Esophagus (tissue), 2 donors: ENCODE data around the gene UBASH3A. TPM values are rescaled to one million over a fixed set of nuclear protein-coding genes. Genes with fewer than 3 reads are reported as not detected.

Experiments
- H3K27ac ChIP-seq, 2 donors: one replicate each; pipeline ENCODE4 v1.5.1; 2013; ENCODE audit warnings: low read depth in 2 of 2, mild to moderate bottlenecking in 2 of 2, inconsistent platforms in 1 of 2, low read length in 1 of 2, moderate library complexity in 1 of 2
- H3K27me3 ChIP-seq, 2 donors: one replicate each; pipeline ENCODE4 v1.6.1; 2013; ENCODE audit warnings: low read length in 2 of 2, control low read depth in 1 of 2, mild to moderate bottlenecking in 1 of 2; ENCODE audit not compliant: insufficient read depth in 2 of 2, control insufficient read depth in 1 of 2
- H3K36me3 ChIP-seq, 2 donors: one replicate each; pipeline ENCODE4 v1.6.1; 2013; ENCODE audit warnings: low read length in 1 of 2; ENCODE audit not compliant: control insufficient read depth in 2 of 2, insufficient read depth in 2 of 2
- H3K4me1 ChIP-seq, 2 donors: one replicate each; pipeline ENCODE4 v1.6.1; 2013; ENCODE audit warnings: low read length in 1 of 2; ENCODE audit not compliant: control insufficient read depth in 2 of 2, insufficient read depth in 2 of 2
- H3K4me3 ChIP-seq, 2 donors: one replicate each; pipeline ENCODE4 v1.5.1; 2013; ENCODE audit warnings: low read length in 2 of 2, mild to moderate bottlenecking in 2 of 2, low read depth in 1 of 2, moderate library complexity in 1 of 2
- H3K9me3 ChIP-seq, 2 donors: one replicate each; pipeline ENCODE4 v1.6.1; 2013; ENCODE audit warnings: mild to moderate bottlenecking in 2 of 2, low read depth in 1 of 2, low read length in 1 of 2, moderate library complexity in 1 of 2; ENCODE audit not compliant: control insufficient read depth in 2 of 2, insufficient read depth in 1 of 2
- WGBS, 2 donors: extraction: QIAGEN DNeasy Blood & Tissue Kit; methylation state at CpG; one replicate each; pipeline ENCODE4 v1.1.7; 2013; 5-methylcytosine and 5-hydroxymethylcytosine counted together
- polyA plus RNA-seq, 2 donors: library from polyadenylated mRNA; stranded (reverse); fragments of 200-250 nt; gene quantifications; one replicate each; pipeline ENCODE4 v1.2.3, GENCODE V29; 2013
- donor health status: healthy with polysubstance abuse.
- donor health status: Bipolar disorder and iron deficiency.

The UBASH3A gene
- polyA plus RNA-seq, 2 donors, result 0.46 to 0.59 TPM

DNA sequence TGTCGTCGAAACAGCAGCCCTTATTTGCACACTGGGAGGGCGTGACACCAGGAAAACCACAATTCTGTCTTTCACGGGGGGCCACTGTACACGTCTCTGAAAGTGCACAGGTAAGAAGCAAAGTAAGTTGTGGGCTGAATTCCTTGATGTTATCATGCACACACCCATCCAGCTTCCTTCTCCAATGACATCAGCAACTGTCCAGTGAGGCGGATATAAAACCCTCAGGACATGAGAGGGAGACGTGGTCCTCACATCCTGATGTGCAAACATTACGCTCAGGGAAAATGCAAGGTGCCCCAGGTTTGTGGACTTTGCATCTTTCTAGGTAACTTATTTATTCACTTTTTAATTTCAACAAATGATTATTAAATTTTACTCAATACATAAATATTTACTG is 40.4 kb upstream of the UBASH3A start:
- 61 to 72% methylated on average over 8 of the region's 8 CpGs for WGBS, 2 donors
- no peaks in the 10 kb centered on the region for H3K36me3 ChIP-seq
- H3K4me3 ChIP-seq, result no peak overlapping the region
- H3K9me3 ChIP-seq, result peaks cover 0 to 10% of the 10 kb centered on the region in 2 donors
- no peaks in the 10 kb centered on the region for H3K27me3 ChIP-seq
- no peak overlapping the region for H3K27ac ChIP-seq
- no peaks in the 10 kb centered on the region for H3K4me1 ChIP-seq

DNA sequence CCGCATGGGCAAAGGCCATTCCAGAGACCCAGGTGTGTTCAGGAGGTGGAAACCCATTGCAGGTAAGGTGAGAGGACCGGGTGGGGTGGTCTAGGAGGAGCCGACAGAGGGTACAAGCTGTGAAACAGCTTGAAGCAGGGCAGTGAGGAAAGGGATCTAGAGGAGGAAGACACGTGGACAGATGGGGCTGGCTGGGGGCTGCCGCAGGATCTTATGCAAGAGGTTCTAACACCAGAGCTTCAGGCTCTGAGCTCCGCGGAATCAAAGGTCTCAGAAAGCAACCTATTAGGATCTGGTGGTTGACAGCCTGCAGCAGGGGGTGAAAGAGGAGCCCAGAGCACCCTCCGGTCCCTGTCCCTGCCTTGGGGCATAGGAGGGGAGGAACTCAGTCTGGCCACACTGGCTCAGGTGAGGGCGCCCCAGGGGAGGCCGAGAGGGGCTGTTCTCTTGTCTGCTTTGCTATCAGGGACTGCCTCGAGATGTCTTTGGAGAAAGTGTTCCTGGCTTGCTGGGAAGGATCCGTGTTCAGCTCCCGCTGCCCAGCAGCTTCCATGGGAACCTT is 39.3 kb upstream of the UBASH3A start:
- Histone ChIP-seq H3K4me1 (no peaks in the 10 kb centered on the region), H3K9me3 (peaks cover 0 to 6% of the 10 kb centered on the region in 2 donors), H3K27me3 (no peaks in the 10 kb centered on the region), H3K4me3 (no peak overlapping the region), H3K27ac (no peak overlapping the region), H3K36me3 (no peaks in the 10 kb centered on the region)
- 80% methylated on average over 13 of the region's 13 CpGs for WGBS, 2 donors

DNA sequence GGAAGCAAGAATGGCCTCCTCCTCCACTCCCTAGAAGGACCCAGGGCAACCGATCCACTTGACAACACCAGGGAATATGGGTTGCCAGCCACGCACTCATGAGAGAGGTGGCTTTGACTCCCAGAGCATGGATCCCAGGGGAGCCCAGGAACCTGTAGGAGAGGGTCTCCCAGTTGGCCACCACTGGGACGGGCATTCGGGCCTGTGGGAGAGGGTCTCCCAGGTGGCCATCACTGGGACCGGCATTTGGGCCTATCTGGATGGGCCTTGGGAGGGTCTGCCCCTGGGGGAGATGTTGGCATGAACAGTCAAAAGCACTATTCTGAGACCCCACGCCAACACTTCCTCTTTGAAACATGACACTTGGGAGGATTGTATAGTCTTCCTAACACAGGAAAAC is 37.9 kb upstream of the UBASH3A start:
- Histone ChIP-seq H3K36me3 (no peaks in the 10 kb centered on the region), H3K4me3 (no peak overlapping the region), H3K27me3 (no peaks in the 10 kb centered on the region), H3K9me3 (no peaks in the 10 kb centered on the region), H3K4me1 (no peaks in the 10 kb centered on the region), H3K27ac (no peak overlapping the region)
- 74 to 78% methylated on average over 6 of the region's 6 CpGs for WGBS, 2 donors

DNA sequence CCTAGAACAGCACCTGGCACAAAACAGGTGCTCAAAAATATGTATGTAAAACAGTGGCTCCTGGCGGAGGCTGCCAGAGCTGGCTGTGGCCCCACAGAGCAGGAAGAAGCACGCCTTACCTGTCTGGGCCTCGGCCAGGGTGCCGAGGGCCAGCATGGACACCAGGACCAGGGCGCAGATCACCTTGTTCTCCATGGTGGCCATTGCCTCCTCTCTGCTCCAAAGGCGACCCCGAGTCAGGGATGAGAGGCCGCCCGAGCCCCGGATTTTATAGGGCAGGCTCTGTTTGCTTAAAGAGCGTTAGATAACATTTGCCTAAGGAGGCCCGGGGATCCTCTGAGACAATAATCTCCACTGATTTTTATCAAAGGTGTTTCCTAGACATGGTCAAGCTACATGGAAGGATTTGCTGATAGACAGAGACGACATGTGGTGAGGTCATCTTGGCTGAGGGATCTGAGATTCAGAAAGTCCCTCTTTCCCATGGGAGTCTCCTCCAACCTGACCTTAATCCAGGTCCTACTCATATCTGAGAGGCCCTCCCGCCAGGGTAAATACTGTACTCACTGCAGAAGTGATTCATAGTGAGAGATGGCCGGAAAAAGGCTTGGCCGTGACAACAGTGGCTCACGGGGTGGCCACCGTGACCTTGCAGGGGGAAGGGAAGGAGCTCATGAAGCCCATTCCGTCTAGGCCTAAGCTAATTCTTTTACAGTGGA is 37.3 kb upstream of the UBASH3A start, which contains the start of gene TFF1:
TSS of gene TFF1 (minus strand) at position 244 of the 719 bp plus-strand sequence. CDS start at position 204, 40 bp downstream.
- Histone ChIP-seq H3K9me3 (no peaks in the 10 kb centered on the region), H3K36me3 (no peaks in the 10 kb centered on the region), H3K27me3 (no peaks in the 10 kb centered on the region), H3K27ac (no peak within 1 kb of the TSS), H3K4me1 (no peaks in the 10 kb centered on the region), H3K4me3 (no peak within 1 kb of the TSS)
- WGBS, 2 donors, result 68 to 70% methylated on average over 19 of the region's 19 CpGs

DNA sequence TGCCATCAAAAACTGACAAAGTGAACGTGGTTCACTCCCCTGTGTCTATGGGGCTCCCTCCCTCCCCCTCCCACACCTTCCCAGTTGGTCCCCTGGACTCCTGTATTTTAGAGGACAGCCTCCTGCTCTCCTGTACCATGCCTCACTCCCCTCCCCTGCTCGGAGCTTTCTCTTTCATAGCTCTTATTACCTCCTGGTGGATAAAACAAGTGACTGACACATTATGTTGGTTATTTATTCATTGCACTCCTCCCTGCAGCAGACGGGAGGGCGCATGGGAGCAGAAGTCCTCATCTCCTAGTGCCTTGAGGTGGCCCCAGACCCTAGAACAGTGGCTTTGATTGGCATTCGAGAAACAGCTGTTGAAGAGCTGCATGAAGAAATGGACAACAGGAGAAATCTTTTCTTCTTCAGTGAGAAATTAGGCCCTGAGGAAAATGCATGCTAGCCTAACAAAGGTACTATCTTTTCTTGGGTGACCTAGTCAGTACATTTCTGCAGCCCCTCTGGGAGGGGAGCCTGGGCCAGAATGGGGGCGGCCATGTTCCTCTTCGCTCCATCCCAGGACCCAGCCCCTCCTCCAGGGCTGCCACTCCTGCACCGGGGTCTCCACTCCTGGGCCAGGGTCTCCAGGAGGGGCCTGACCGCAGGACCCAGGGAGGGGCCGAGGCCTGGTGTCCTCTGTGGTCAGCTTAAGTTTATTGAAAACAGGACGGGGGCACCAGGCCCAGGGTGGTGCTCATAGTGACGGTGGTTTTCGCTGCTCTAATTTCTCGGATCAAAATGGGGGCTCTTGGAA is 36.1 kb upstream of the UBASH3A start:
- H3K4me3 ChIP-seq, result no peak overlapping the region
- no peaks in the 10 kb centered on the region for H3K27me3 ChIP-seq
- H3K4me1 ChIP-seq, result no peaks in the 10 kb centered on the region
- H3K9me3 ChIP-seq, result no peaks in the 10 kb centered on the region
- no peak overlapping the region for H3K27ac ChIP-seq
- WGBS, 2 donors, result 72 to 80% methylated on average over 14 of the region's 14 CpGs
- no peaks in the 10 kb centered on the region for H3K36me3 ChIP-seq

DNA sequence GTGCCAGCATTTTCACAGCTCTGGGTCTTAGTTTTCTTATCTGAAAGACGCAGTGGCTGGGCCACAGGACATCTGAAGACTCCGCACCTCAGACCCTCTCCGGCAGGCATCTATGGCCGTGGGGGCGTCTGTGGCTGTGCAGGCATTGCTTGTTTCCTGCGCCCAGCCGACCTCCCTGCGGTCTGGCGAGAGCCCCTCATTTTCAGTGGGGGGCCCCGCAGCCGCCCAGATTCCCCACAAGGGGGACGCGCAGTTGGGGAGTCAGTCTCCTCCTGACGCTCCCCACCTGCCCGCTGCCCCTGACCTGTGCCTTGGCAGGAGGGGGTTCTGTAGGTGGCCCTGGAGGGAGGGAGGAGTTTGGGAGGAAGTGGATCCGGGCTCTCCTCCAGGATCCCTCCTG is 33.9 kb upstream of the UBASH3A start:
- 77 to 83% methylated on average over 16 of the region's 16 CpGs for WGBS, 2 donors
- Histone ChIP-seq H3K27ac (no peak overlapping the region), H3K27me3 (no peaks in the 10 kb centered on the region), H3K4me1 (no peaks in the 10 kb centered on the region), H3K4me3 (no peak overlapping the region), H3K9me3 (no peaks in the 10 kb centered on the region), H3K36me3 (no peaks in the 10 kb centered on the region)

DNA sequence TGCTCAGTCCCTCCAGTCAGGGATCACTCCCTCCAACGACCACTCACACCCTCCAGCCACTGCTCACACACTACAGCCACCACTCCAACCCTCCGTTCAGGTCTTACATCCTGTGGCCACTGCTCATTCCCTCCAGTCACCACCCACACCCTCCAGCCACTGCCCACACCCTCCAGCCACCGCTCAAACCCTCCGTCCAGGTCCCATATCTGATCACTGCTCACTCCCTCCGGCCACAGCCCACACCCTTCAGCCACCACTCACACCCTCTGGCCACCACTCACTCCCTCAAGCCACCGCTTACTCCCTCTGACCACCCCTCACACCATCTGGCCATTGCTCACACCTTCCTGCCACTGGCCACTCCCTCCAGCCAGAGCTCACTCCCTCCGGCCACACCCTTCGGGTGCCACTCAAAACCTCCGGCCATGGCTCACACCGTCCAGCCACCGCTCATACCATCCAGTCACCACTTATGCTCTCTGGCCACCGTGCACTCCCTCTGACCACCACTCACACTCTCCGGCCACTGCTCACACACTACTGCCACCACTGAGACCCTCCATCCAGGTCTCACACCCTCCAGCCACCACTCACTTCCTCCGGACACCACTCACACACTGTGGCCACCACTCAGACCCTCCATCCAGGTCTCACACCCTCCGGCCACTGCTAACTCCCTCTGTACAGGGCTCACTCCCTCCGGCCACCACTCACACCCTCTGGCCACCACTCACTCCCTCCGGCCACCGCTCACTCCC is 32.6 kb upstream of the UBASH3A start:
- H3K27me3 ChIP-seq, result no peaks in the 10 kb centered on the region
- WGBS, 2 donors, result 82 to 89% methylated on average over 18 of the region's 18 CpGs
- H3K27ac ChIP-seq, result no peak overlapping the region

DNA sequence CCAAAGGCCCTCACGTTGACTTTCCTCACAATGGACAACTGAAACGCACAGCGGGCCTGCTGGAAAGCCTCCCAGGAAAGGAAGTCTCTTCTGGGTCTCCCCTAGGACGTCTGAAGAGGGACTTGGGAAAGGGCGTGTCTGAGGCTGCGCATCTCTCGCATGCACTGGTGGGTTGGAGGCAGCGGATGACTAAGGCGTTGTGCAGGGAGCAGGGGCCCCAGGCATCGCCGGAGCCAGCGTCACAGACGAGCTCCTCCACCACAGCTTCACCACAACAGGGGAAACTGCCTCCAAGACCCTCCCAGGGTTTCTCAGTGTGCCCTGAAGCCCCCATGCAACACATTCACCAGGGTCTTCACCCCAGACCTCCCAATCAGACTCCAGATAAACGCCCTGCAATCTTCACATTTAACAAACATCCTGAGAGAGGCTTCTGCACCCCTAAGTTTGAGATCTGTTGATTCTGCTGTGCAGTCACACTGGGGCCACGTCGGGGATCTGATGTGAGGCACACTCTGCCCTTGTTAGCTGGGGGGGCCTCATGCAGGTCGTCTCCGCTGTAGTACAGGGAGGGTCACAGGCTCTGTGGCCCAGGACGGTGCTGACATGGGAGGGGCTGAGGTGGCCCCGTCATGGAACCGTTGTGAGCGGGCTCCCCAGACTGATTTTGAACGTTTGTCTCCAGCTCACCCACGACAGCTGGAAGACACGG is 30.4 kb upstream of the UBASH3A start:
- Histone ChIP-seq H3K4me1 (no peaks in the 10 kb centered on the region), H3K27me3 (no peaks in the 10 kb centered on the region), H3K4me3 (no peak overlapping the region), H3K9me3 (peaks cover 0 to 3% of the 10 kb centered on the region in 2 donors), H3K36me3 (no peaks in the 10 kb centered on the region), H3K27ac (no peak overlapping the region)
- 78 to 79% methylated on average over 25 of the region's 25 CpGs for WGBS, 2 donors

More for the DNA sequence above, 32.6 kb upstream of the UBASH3A start:
- no peaks in the 10 kb centered on the region for H3K4me1 ChIP-seq
- no peaks in the 10 kb centered on the region for H3K36me3 ChIP-seq
- H3K9me3 ChIP-seq, result peaks cover 0 to 3% of the 10 kb centered on the region in 2 donors
- H3K4me3 ChIP-seq, result no peak overlapping the region
